ENCODE data around the gene SCP2.

SCP2 gene

GRCh38 chr1:52927212-52928014 lies at the start of gene SCP2:
SCP2 (plus strand) TSS chr1:52927276; CDS start chr1:52927397, 121 bp downstream.
- peak; percentile 44 for DNase-seq

GRCh38 chr1:52877554-52877953 lies 49.5 kb upstream of the SCP2 start:
- DNase-seq, result no peak

DNA sequence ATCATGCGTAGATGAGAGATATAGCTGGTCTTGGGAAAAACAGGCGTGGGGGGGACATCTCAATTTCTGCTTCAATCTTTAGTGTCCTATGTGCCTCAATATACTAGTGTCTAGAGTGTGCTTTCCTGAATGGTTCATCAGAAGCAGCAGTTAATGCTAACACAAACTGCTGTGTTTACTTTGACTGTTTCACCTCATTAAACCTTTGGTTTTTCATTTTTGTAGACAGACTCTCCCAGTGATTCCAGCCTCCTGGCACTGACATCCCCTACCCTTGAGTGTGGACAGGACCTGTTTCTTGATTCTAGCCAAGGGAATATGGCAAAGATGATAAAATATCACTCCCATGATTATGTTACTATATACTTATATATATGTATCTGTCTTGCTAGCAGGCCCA lies 46.9 kb upstream of the SCP2 start:
- no peak for DNase-seq

DNA sequence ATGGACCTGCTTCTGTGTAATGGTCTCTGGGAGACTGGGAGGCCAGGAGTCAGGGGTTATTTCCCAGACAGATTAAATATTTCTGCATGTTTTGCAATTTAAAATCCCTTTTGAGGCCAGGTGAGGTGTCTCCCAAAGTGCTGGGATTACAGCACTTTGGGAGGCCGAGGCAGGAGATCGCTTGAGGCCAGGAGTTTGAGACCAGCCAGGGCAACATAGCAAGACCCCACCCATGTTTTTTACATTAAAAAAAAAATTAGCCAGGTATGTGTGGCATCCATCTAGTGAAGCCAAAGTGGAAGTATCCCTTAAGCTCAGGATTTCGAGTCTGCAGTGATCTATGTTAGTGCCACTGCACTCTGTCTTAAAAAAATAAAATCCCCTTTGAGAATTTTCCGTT lies 39.6 kb upstream of the SCP2 start:
- DNase-seq, result no peak

DNA sequence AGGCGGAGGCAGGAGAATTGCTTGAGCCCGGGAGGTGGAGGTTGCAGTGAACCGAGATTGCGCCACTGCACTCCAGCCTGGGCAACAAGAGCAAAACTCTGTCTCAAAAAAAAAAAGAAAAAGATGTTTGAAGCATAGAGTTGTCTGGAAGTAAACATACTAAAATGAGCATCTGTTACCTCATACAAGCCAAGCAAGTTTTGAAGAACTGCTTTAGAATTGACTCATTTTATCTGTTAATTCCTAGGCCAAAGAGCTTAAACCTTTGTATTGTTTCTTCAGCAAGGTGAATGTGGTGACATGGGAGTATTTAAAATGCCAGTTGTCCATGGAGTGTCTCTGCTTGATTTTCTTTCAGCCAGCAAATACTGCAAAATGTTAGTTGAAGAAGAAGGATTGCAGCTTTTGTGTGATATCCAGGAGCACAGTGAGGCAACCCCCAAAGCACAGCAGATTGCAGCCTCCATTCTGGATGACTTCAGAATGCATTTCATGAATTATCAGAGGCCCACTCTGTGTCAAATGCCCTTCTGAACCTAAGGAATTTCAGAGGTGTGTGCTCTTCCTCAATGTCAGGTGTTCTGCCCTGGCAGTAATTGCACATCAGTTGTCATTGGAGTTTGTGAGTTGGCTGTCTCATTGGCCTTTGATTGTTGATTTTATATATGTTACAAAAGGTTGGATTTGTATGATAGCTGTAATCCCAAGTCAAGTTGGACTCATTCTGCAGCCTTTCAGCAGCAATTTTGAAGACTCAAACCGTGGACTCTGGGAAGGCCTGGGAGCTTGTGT lies 34.5 kb upstream of the SCP2 start:
- no peak for DNase-seq

DNA sequence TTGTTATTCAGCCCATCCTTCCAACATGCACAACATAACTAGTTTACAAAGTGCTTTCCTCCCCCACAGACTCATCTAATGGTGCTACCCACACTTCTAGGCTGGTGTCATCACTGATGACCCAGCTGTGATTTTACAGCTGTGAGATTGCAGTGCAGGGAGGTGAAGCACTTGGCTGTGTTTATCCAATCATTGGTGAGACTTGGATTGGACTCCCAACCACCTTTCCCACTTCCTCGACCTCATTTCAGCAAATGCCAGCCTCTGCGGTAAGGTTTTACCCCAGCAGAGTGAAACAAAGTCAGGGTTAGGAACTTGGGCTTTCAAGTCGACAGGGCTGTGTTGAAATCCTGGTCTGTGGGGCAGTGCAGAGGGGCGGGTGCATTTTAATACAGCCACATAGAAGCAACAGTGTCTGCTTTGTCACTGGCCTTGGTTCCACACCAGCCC lies 27.6 kb upstream of the SCP2 start:
- DNase-seq, result no peak

DNA sequence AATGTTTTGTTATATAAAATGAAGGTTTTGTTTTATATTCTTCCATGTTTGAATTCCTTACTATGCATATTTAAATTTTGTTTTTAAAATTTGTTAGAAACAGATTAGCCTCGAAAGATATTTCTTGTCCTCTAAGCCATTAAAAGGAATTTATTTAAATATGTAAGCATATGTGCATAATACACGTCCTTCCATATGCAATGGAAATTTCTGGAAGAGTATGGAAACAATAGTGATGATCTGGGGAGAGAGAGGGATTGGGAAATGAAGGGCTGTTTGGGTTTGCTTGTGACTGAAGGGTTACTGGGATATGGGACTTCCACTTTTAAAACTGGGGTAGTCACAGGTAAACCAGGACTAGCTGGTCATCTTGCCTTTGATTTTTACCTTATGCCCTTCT lies 26.7 kb upstream of the SCP2 start:
- no peak for DNase-seq

GRCh38 chr1:52901384-52901783 lies 25.7 kb upstream of the SCP2 start:
- no peak for DNase-seq

GRCh38 chr1:52904208-52904926 lies 22.7 kb upstream of the SCP2 start:
- no peak for DNase-seq

DNA sequence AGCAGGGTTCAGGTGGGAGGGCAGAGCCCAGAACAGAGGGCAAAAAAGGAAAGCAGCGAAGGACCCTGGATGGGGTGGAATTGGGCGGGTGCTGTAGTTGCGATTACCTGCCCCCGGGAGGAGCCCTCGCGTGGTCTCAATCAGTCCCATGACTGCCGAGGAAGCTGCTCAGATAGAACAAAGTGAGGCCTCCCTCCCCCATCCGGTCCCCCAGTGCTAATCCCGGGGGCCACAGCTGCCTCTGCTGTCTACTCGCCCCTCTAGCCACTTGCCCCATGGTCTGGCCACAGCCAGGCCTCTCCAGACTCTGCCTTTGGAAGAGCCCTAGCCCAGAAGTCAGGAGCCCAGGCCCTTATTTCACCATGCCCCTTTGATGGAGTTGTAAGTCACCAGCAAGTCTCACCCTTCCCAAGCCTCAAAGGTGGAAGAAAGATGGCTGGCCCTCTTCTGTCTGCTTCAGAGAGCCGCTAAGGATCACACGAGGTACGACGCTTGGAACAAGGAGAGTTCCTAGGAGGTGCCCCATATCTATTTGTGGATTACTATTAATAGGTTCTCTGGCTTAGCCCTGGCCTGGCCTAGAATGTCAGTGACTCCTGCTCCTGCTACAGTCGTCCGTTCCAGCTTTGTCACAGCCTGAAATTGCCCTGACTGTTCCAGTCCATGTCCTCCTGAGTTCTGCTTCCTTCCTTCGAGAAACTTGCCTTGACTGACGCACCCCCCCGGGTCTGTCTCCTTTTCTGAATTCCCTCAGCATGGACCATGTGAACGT lies 22.0 kb upstream of the SCP2 start:
- DNase-seq, result peak; percentile 47

DNA sequence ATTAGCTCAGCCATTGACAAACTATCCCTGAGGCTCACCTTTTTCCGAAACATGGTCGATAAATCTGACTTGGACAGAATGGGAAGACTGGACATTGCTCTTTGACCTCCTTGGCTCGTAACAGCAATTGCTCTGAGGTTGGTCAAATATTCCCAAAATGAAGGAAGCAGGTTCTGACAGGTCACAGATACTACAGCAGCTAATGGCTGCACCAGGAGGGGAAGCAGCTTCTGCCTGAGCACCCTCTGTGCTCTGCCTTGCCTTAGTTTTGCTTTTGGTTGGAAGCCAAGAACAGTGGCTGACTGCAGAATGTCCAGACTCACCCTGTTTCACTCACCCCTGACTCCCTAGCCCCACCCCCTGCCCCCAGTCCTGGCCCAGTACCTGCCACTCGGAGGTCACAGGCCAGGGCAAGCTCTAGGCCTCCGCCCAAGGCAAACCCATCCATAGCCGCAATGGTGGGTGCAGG lies 20.9 kb upstream of the SCP2 start:
- DNase-seq, result no peak

- no peak for DNase-seq
Measured at GRCh38 chr1:52907068-52907811, 19.8 kb upstream of the SCP2 start.

- DNase-seq, result no peak
Measured at GRCh38 chr1:52907812-52908153, 19.3 kb upstream of the SCP2 start.

DNA sequence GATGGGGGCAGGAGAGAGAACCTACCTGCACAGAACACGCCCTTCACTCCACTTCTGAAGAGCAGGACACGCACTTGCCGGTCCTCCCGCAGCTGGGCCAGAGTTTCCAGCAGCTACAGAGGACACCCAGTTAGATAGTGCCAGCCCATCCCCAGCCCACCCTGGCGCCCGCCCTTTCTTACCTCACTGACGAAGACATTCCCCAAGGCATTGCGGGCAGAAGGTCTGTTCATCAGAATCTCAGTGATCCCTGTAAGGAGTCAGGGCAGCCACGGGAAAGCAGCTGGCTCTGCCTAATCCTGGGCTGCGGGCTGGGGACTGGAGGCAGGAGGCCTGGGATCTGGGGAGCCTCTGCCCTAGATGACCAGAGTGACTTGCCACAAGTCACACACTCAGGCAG lies 15.5 kb upstream of the SCP2 start:
- no peak for DNase-seq

- DNase-seq, result no peak
Measured at GRCh38 chr1:52913014-52913413, 14.1 kb upstream of the SCP2 start.

DNA sequence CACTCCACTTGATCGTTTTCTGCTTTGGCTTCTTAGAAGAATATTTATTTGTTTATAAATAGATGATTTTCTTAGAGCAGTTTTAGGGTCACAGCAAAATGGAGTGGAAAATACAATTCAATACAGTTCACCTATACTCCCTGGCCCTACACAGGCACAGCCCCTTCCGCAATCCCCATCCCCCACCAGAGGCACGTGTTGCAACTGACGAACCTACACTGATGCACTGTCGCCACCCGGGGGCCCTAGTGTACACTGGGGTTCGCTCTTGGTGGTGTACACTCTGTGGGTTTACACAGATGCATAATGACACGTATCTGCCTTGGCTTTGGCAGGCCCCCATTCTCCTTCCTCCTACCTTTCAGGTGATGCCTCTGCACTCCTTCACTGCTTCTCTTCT lies 13.5 kb upstream of the SCP2 start:
- no peak for DNase-seq

- DNase-seq, result no peak
Measured at GRCh38 chr1:52914463-52914862, 12.6 kb upstream of the SCP2 start.

DNA sequence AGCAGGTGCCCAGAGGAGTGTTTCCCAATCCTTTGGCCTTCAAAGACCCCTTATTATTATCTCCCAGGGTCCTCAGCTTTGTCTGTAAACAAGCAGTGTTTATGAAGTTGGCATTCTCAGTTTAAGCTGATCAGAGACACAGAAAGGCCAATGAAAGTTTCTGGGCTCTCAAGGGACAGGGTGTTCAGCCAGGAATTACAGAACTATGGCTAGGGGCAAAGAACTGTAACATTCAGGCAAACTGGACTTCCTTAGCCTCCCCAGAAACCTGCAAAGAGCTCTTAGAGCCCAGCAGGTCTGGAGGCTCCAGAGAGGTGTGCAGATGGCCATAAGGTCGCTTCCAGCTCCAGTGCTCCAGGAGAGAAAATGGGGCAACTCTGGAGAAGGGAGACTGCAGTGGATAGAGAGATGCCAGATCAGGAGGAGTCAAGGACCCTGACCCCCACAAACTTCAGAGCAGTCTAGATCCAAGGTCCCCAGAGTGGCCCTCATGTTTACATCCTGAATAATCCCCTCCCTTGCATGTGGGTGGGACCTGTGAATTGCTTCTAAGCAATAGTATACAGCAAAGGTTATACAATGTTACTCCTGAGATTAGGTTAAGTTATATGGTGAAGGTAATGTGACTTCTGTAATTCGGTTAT lies 11.7 kb upstream of the SCP2 start:
- DNase-seq, result no peak

DNA sequence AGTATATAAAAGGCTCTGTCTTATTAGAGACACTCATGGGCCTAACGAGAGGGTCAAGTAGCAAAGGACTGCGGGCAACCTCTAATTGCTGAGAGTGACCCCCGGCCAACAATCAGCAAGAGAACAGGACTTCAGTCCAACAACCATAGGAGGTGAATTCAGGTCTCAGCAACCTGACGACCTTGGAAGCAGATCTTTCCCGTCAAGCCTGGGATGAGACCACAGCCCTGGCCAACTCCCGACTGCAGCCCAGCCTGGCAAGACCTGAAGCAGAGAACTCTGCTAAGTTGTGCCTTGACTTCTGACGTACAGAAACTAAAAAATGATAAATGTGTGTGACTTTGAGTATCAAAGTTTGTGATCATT lies 11.2 kb upstream of the SCP2 start:
- no peak for DNase-seq

GRCh38 chr1:52916241-52916975 lies 10.7 kb upstream of the SCP2 start:
- no peak for DNase-seq

DNA sequence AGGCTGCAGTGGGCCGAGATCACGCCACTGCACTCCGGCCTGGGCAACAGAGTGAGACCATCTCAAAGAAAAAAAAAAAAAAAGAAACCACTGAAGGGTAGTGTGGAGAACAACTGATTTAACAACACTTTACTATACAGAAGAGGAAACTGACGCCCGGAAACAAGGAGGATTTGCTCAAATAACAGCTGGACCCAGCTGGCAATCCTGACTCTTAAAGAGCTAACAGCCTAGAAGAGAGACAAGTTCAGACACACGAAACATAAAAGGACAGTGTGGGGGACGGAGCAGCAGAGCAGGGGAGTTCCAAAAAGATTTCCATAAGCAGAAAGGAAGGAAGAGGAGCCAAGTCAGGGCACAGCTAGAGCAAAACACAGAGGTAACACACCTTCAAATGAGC lies 9.9 kb upstream of the SCP2 start:
- no peak for DNase-seq
